Ishikawa (cell line): Measurements from ENCODE around the gene GAS2.

Source experiments
- CEBPB ChIP-seq: IDR thresholded peaks from 2 replicates; pipeline ENCODE4 v1.6.1; 2012
- CREB1 ChIP-seq: IDR thresholded peaks from 2 replicates; pipeline ENCODE4 v1.6.1; 2012; ENCODE audit warnings: low read depth
- EGR1 ChIP-seq: IDR thresholded peaks from 2 replicates; pipeline ENCODE4 v1.6.1; 2012
- EP300 ChIP-seq: IDR thresholded peaks from 2 replicates; pipeline ENCODE4 v1.6.1; 2012; ENCODE audit warnings: borderline replicate concordance
- FOXM1 ChIP-seq: IDR thresholded peaks from 2 replicates; pipeline ENCODE4 v1.6.1; 2012; ENCODE audit warnings: low read depth, borderline replicate concordance
- MAX ChIP-seq: IDR thresholded peaks from 2 replicates; pipeline ENCODE4 v1.6.1; 2012
- RAD21 ChIP-seq: IDR thresholded peaks from 2 replicates; pipeline ENCODE4 v1.6.1; 2012; ENCODE audit warnings: low read depth
- TAF1 ChIP-seq: IDR thresholded peaks from 2 replicates; pipeline ENCODE4 v1.6.1; 2012; ENCODE audit warnings: low read depth, mild to moderate bottlenecking
- TCF12 ChIP-seq: IDR thresholded peaks from 2 replicates; pipeline ENCODE4 v1.6.1; 2012; ENCODE audit warnings: low read depth
- TEAD4 ChIP-seq: IDR thresholded peaks from 2 replicates; pipeline ENCODE4 v1.6.1; 2012
- YY1 ChIP-seq: IDR thresholded peaks from 2 replicates; pipeline ENCODE4 v1.6.1; 2012; ENCODE audit warnings: low read depth
- TF ChIP-seq, protein P1 (sequence below): IDR thresholded peaks from 2 replicates; pipeline ENCODE4 v1.6.1; 2012; ENCODE audit warnings: low read depth, mild to moderate bottlenecking

- TF ChIP-seq CEBPB (no peak), EP300 (no peak), FOXM1 (no peak), TCF12 (no peak), TEAD4 (no peak), MAX (no peak), YY1 (no peak), TAF1 (no peak), CREB1 (no peak), RAD21 (no peak), EGR1 (no peak)
- TF ChIP-seq, protein P1, sequence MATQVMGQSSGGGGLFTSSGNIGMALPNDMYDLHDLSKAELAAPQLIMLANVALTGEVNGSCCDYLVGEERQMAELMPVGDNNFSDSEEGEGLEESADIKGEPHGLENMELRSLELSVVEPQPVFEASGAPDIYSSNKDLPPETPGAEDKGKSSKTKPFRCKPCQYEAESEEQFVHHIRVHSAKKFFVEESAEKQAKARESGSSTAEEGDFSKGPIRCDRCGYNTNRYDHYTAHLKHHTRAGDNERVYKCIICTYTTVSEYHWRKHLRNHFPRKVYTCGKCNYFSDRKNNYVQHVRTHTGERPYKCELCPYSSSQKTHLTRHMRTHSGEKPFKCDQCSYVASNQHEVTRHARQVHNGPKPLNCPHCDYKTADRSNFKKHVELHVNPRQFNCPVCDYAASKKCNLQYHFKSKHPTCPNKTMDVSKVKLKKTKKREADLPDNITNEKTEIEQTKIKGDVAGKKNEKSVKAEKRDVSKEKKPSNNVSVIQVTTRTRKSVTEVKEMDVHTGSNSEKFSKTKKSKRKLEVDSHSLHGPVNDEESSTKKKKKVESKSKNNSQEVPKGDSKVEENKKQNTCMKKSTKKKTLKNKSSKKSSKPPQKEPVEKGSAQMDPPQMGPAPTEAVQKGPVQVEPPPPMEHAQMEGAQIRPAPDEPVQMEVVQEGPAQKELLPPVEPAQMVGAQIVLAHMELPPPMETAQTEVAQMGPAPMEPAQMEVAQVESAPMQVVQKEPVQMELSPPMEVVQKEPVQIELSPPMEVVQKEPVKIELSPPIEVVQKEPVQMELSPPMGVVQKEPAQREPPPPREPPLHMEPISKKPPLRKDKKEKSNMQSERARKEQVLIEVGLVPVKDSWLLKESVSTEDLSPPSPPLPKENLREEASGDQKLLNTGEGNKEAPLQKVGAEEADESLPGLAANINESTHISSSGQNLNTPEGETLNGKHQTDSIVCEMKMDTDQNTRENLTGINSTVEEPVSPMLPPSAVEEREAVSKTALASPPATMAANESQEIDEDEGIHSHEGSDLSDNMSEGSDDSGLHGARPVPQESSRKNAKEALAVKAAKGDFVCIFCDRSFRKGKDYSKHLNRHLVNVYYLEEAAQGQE = no peak
Measured at GRCh38 chr11:22786475-22786874, 120.1 kb downstream of the GAS2 start.
